GM12873 (cell line): Measurements from ENCODE around the gene ZFP1.

Experiments used
- CTCF ChIP-seq: IDR thresholded peaks from 2 replicates; pipeline ENCODE4 v1.5.1; 2012; ENCODE audit warnings: low read depth, mild to moderate bottlenecking, moderate library complexity, low read length, control low read depth; ENCODE audit not compliant: insufficient read depth; ENCODE audit errors: missing control alignments

Gene ZFP1

GRCh38 chr16:75176926-75177325, 28.6 kb downstream of the ZFP1 start:
- TF ChIP-seq CTCF: no peak

DNA sequence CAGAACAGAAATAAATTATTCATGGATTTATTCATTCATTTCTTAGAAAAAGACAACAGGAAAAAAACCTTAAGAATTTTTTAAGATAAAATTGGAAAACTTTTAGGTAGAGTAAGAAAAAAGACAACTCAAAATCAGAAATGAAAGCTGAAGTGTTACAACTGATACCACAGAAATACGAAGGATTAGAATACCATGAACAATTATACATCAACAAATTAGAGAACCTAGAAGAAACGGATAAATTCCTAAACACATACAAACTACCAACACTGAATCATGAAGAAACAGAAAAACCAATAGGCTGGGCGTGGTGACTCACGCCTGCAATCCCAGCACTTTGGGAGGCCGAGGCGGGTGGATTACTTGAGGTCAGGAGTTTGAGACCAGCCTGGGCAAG, 30.9 kb downstream of the ZFP1 start:
- no peak for TF ChIP-seq CTCF

DNA sequence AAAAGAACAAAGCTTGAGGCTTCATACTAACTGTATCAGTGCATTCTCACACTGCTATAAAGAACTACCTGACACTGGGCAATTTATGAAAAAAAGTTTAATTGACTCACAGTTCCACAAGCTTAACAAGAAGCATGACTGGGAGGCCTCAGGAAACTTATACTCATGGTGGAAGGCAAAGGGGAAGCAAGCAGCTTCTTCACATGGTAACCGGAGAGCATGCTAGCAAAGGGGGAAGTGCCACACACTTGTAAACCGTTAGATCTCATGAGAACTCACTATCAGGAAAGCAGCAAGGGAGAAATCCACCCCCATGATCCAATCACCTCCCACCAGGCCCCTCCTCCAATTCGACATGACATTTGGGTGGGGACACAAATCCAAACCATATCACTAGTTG, 33.3 kb downstream of the ZFP1 start:
- no peak for TF ChIP-seq CTCF

DNA sequence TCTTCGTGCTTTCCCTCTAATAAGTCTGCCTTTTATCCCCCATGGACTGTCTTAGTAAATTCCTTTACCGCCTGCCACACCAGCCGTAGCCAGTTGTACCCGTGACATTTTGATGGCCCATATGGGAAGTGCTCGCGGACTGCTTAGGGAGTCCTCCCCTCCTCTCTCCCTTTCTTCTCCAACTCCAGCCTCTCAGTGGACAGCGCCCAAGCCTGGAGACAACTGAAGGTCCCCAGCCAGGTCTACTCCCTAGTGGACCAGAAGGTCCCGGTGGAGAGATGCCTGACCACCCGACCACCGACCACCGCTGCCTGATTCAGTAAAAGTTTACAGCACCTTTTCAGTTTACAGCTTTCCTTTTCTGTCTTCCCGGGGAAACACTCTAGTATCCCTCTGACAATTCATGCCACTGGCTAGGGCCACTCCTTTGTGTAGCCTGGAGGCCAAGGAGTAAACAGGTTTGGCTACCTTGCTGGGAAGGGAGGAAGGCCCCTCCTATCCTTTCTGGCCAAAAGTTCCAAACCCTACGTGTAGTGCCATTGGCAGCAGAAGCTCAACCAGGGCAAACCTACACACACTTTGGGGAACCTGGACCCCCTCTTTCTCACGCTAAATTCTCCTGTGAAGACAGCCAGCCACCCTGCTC, 40.6 kb downstream of the ZFP1 start:
- no peak for TF ChIP-seq CTCF

DNA sequence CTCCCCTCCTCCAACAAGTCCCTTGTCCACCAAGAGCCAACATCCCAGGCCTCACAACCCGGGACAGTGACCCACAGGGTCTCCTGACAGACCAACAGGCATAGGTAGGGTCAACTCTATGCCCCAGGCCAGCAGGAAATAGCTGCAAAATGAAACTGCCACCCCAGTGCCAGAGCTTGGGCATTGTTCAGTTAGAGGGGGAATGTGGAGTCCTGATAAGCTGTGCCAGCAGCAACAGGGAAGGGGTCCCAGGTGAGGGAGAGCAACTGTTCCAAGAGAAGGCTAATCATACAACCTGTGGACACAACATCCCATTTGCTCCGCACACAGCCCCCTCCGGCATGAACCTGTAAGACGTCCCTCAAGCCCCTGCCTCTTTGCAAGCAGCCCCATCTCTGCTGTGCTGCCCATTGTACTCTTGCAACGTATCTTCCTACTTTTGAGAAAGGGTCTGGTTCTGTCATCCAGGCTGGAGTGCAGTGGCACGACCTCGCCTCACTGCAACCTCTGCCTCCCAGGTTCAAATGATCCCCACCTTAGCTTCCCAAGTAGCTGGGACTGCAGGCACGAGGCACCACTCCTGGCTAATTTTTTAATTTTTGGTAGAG, 41.4 kb downstream of the ZFP1 start:
- TF ChIP-seq CTCF: no peak

DNA sequence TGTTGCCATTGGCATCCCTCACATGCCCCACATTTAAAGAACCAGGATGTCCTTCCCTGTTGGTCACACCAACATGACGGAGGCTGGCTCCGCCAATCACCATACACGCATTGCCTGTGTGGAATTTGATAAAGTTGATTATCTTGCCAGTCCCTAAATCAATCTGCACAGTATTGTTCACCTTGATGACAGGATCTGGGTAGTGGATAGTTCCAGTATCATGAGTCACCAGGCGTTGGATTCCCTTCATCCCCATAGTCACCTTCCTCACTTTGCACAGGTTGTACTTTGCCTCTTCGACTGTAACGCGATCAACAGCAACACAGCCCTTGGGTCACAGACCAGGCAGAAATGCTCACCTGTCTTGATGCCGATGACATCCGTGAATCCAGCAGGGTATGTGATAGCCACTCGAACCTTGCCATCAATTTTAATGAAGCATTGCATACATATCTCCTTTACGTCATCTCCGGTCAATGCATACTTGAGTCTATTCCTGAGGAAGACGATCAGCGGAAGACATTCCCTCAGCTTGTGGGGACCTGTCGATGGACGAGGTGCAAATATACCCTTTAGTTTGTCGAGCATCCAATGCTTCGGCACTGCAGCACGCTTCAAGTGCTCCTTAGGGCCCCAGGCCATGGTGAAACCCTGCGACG, 44.4 kb downstream of the ZFP1 start:
- TF ChIP-seq CTCF: no peak

DNA sequence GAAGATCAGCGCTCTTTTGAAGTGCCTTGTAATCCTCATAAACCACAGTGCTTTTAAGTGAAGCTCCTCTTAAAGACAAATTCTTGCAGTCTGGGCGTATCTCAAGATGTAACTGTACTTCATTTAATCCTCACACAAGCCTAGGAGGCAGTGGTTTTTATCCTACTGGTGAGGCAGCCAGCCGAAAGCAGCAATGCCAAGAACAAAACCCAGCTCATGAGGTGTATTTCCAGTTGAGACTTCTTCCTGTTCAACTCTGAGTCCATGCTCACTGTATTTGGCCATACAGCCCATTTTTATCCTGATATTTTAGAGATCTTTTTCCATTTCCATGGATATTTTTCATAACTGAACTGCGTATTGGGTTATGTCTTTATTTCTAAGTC, 44.9 kb downstream of the ZFP1 start:
- no peak for TF ChIP-seq CTCF
